K562 (cell line): Measurements from ENCODE around the gene ZBTB20. TPM values are rescaled to one million over a fixed set of nuclear protein-coding genes. Genes with fewer than 3 reads are reported as not detected.

ENCODE experiments used
- ATAC-seq: fragments of 200-7000 bp; cut with Tn5 transposase; 3 replicates; pipeline ENCODE4 v1.9.1; 2020; ENCODE audit warnings: moderate library complexity
- BruUV-seq: library from RNA; stranded (reverse); fragments of 400-500 nt; replicated peaks from 2 replicates; lab custom pipeline; 2021; lab: Mats Ljungman, UMichigan
- CTCF ChIA-PET: fragments of 300-600 bp; formaldehyde crosslinking; extraction: SDS; loops from one replicate; lab custom pipeline; 2021; ENCODE audit warnings: low intra/inter-chr PET ratio; lab: Yijun Ruan, JAX
- POLR2A ChIA-PET: fragments of 300-600, 350-650 bp; sonication (Branson Sonifier 250); formaldehyde crosslinking; extraction: SDS; loops from one replicate; lab custom pipeline; 2021; ENCODE audit warnings: antibody characterized with exemption, inconsistent platforms; lab: Yijun Ruan, JAX
- DNase-seq, 4 experiments: peaks; one replicate each; pipeline versions ENCODE4 v3.0.0 to v3.0.0-alpha.2; 2011 to 2018; ENCODE audit warnings: low spot score in 3 of 4, mixed read lengths in 3 of 4; ENCODE audit errors: extremely low read depth in 1 of 4
- FAIRE-seq: peaks from 2 replicates; lab custom pipeline; 2011; peaks lifted over from hg19 to GRCh38; lab: Jason Lieb, UNC
- H2AFZ ChIP-seq: 2 replicates; pipeline ENCODE4 v1.6.0; 2011; ENCODE audit warnings: low read depth, low read length, control low read depth, inconsistent platforms
- H3K27ac ChIP-seq: fragments of 200-600 bp; 3 replicates; pipeline ENCODE4 v1.8.0; 2011; ENCODE audit warnings: low read depth, mild to moderate bottlenecking, control low read depth, inconsistent platforms, low read length, moderate library complexity, mixed read lengths; ENCODE audit errors: extremely low read depth
- H3K27me3 ChIP-seq, 2 experiments: fragments of 300-600 bp in 1 of 2; 2 replicates in 1 of 2; 3 replicates in 1 of 2; pipeline versions ENCODE4 v1.6.0 to v1.8.0; 2011; ENCODE audit warnings: inconsistent platforms in 2 of 2, low read length in 2 of 2, mild to moderate bottlenecking in 1 of 2, mixed read lengths in 1 of 2, moderate library complexity in 1 of 2; ENCODE audit not compliant: control insufficient read depth in 2 of 2, insufficient read depth in 2 of 2
- H3K36me3 ChIP-seq: fragments of 300-600 bp; 3 replicates; pipeline ENCODE4 v1.8.0; 2011; ENCODE audit warnings: mild to moderate bottlenecking, low read length, inconsistent platforms; ENCODE audit not compliant: control insufficient read depth, insufficient read depth
- H3K4me1 ChIP-seq, 2 experiments: fragments of 200-600 bp in 1 of 2; replicated peaks in 1 of 2; 2 replicates in 1 of 2; 3 replicates in 1 of 2; pipeline versions ENCODE4 v1.5.1 to v1.8.0; 2011; ENCODE audit warnings: inconsistent platforms in 2 of 2, low read length in 2 of 2, mild to moderate bottlenecking in 1 of 2, mixed read lengths in 1 of 2, moderate library complexity in 1 of 2; ENCODE audit not compliant: control insufficient read depth in 2 of 2, insufficient read depth in 2 of 2
- H3K4me2 ChIP-seq: 2 replicates; pipeline ENCODE4 v1.6.1; 2011; ENCODE audit warnings: low read length, control low read depth, inconsistent platforms, mixed read lengths; ENCODE audit not compliant: insufficient read depth
- H3K4me3 ChIP-seq: fragments of 200-600 bp; sonication (generic), shearing (Covaris generic); 2 replicates; pipeline ENCODE4 v1.5.1; 2016; ENCODE audit warnings: control low read depth, inconsistent platforms
- H3K79me2 ChIP-seq: fragments of 200-600 bp; 3 replicates; pipeline ENCODE4 v1.8.0; 2011; ENCODE audit warnings: low read length, inconsistent platforms; ENCODE audit not compliant: control insufficient read depth, insufficient read depth
- H3K9ac ChIP-seq, 2 experiments: 2 replicates each; pipeline versions ENCODE4 v1.6.0 to v1.6.1; 2011; ENCODE audit warnings: low read depth in 2 of 2, low read length in 2 of 2, control low read depth in 1 of 2, inconsistent platforms in 1 of 2, mild to moderate bottlenecking in 1 of 2, mixed read lengths in 1 of 2; ENCODE audit not compliant: insufficient read depth in 1 of 2
- H3K9me1 ChIP-seq: one replicate; pipeline ENCODE4 v1.6.0; 2011; ENCODE audit warnings: inconsistent platforms, mild to moderate bottlenecking, low read length, moderate library complexity; ENCODE audit not compliant: control insufficient read depth, insufficient read depth
- H3K9me3 ChIP-seq: replicated peaks from 2 replicates; pipeline ENCODE4 v1.5.1; 2011; ENCODE audit warnings: low read depth, low read length, inconsistent platforms; ENCODE audit not compliant: control insufficient read depth, insufficient read depth
- H4K20me1 ChIP-seq: replicated peaks from 2 replicates; pipeline ENCODE4 v1.6.1; 2011; ENCODE audit warnings: low read length, inconsistent platforms, mixed read lengths; ENCODE audit not compliant: control insufficient read depth, insufficient read depth
- BRCA1 ChIP-seq, 2 experiments: fragments of 450-650 bp in 1 of 2; sonication (generic) in 1 of 2; formaldehyde crosslinking in 1 of 2; IDR thresholded peaks; 2 replicates each; pipeline versions ENCODE4 v1.5.0 to v1.6.1; 2017 to 2020; ENCODE audit warnings: mild to moderate bottlenecking in 1 of 2, missing genetic modification reagents in 1 of 2
- BRD9 ChIP-seq: fragments of 450-650 bp; IDR thresholded peaks from 2 replicates; pipeline ENCODE4 v1.6.1; 2018; ENCODE audit warnings: low read depth; ENCODE audit not compliant: partially characterized antibody
- CBX8 ChIP-seq: fragments of 200-600 bp; sonication (generic); IDR thresholded peaks from 2 replicates; pipeline ENCODE4 v1.6.1; 2012; ENCODE audit warnings: borderline replicate concordance, mixed run types, low read depth, mild to moderate bottlenecking, moderate library complexity, mixed read lengths, low read length, control low read depth, inconsistent platforms; ENCODE audit not compliant: poor library complexity, severe bottlenecking; ENCODE audit errors: extremely low read depth
- CHD1 ChIP-seq: fragments of 200-600 bp; sonication (generic); IDR thresholded peaks from one replicate; pipeline ENCODE4 v1.6.1; 2012; ENCODE audit warnings: mild to moderate bottlenecking, moderate library complexity, low read length, inconsistent platforms
- HNRNPLL ChIP-seq: fragments of 200-400 bp; formaldehyde crosslinking; IDR thresholded peaks from 2 replicates; pipeline ENCODE4 v1.6.1; 2017; ENCODE audit warnings: low read length, low read depth, mild to moderate bottlenecking; ENCODE audit not compliant: poor library complexity, severe bottlenecking
- IRF2 ChIP-seq: sonication (generic); formaldehyde crosslinking; IDR thresholded peaks from 2 replicates; pipeline ENCODE4 v1.8.1; 2022; ENCODE audit warnings: mild to moderate bottlenecking, missing genetic modification reagents
- MTA2 ChIP-seq: fragments of 450-650 bp; IDR thresholded peaks from 2 replicates; pipeline ENCODE4 v1.6.1; 2016; ENCODE audit warnings: low read depth
- SNIP1 ChIP-seq: fragments of 450-650 bp; IDR thresholded peaks from 2 replicates; pipeline ENCODE4 v1.7.1; 2017; ENCODE audit warnings: low read depth, mild to moderate bottlenecking
- SREBF2 ChIP-seq: sonication (generic); formaldehyde crosslinking; IDR thresholded peaks from 2 replicates; pipeline ENCODE4 v1.4.0; 2020; ENCODE audit warnings: mild to moderate bottlenecking, missing genetic modification reagents
- STAT5B ChIP-seq: fragments of 250-450 bp; sonication (Bioruptor Pico); IDR thresholded peaks from 2 replicates; pipeline ENCODE4 v1.8.0; 2021; ENCODE audit warnings: mild to moderate bottlenecking, inconsistent platforms
- TBP ChIP-seq: optimal IDR thresholded peaks from 2 replicates; pipeline ENCODE3; 2011; ENCODE audit warnings: low read depth, low read length, improper control_type of control experiment
- ZFP1 ChIP-seq: fragments of 450-650 bp; formaldehyde crosslinking; IDR thresholded peaks from 2 replicates; pipeline ENCODE4 v1.4.0; 2020; ENCODE audit warnings: mild to moderate bottlenecking, mixed read lengths
- ZNF124 ChIP-seq: sonication (generic); formaldehyde crosslinking; IDR thresholded peaks from 2 replicates; pipeline ENCODE4 v1.8.1; 2022; ENCODE audit warnings: missing genetic modification reagents
- ZNF165 ChIP-seq: fragments of 250-450 bp; sonication (Bioruptor Pico); IDR thresholded peaks from 2 replicates; pipeline ENCODE4 v1.4.0; 2020; ENCODE audit warnings: borderline replicate concordance
- ZNF408 ChIP-seq: fragments of 250-450 bp; sonication (Bioruptor Pico); IDR thresholded peaks from 2 replicates; pipeline ENCODE4 v1.4.0; 2020; ENCODE audit warnings: low read depth, mild to moderate bottlenecking, moderate library complexity
- ZNF431 ChIP-seq: sonication (generic); formaldehyde crosslinking; IDR thresholded peaks from 2 replicates; pipeline ENCODE4 v1.8.0; 2022; ENCODE audit warnings: mild to moderate bottlenecking, missing genetic modification reagents
- ZNF699 ChIP-seq: fragments of 250-450 bp; sonication (Bioruptor Pico); IDR thresholded peaks from 2 replicates; pipeline ENCODE4 v1.8.0; 2021; ENCODE audit warnings: mild to moderate bottlenecking, moderate library complexity; ENCODE audit not compliant: insufficient replicate concordance
- WGBS: fragments of 100-300 bp; shearing (Covaris generic); methylation state at CpG from one replicate; pipeline ENCODE4 v1.1.6; 2016; ENCODE audit warnings: low coverage, mixed read lengths; ENCODE audit not compliant: insufficient coverage; ENCODE audit errors: missing lambda C conversion rate; 5-methylcytosine and 5-hydroxymethylcytosine counted together
- in situ Hi-C: fragments of 300-500 bp; cut with MboI; formaldehyde crosslinking; loops from 4 replicates; pipeline ENCODE4 v1.15.0; 2018; ENCODE audit warnings: inconsistent platforms, mixed read lengths
- intact Hi-C: fragments of 100-400 bp; cut with micrococcal nuclease; formaldehyde crosslinking; loops from 2 replicates; pipeline ENCODE4 v1.14.2; 2022
- polyA plus RNA-seq, 8 experiments: library from polyadenylated mRNA; depleted of rRNA in 4 of 8; stranded (reverse) in 5 of 8; unstranded in 3 of 8; fragments of >200 nt; fragmentation: Nextera tagmentation in 2 of 8; fragmentation: Illumina TruSeq in 1 of 8; extraction: Ambion mirVana in 2 of 8; extraction: Trizol in 1 of 8; gene quantifications; 2 replicates each; pipeline versions ENCODE4 v1.2.1 to v1.2.3, GENCODE V29; 2011 to 2014; ENCODE audit warnings: inconsistent platforms in 1 of 8, missing spikeins in 1 of 8
- total RNA-seq, 7 experiments: library from RNA; depleted of rRNA in 6 of 7; stranded (reverse); fragments of >200 nt in 6 of 7; fragmentation: Illumina TruSeq in 2 of 7; extraction: Trizol in 2 of 7; gene quantifications; 2 replicates each; pipeline versions ENCODE4 v1.2.1 to v1.2.3, GENCODE V29; 2011 to 2021; ENCODE audit warnings: low replicate concordance in 1 of 7
- TF ChIP-seq, protein P1 (sequence below): sonication (generic); formaldehyde crosslinking; IDR thresholded peaks from 2 replicates; pipeline ENCODE4 v1.8.0; 2022; ENCODE audit warnings: mild to moderate bottlenecking, missing genetic modification reagents, borderline replicate concordance
- TF ChIP-seq, protein P2 (sequence below): fragments of 250-450 bp; sonication (Bioruptor Pico); IDR thresholded peaks from 2 replicates; pipeline ENCODE4 v1.9.0; 2021; ENCODE audit warnings: mild to moderate bottlenecking

ZBTB20 gene
- total and polyA plus RNA-seq, 9 of the 15 experiments (the other 6 are each of a cell fraction or from before 2014, with no cell fraction given) = 0.17 to 1.7 (median 0.45) TPM

DNA sequence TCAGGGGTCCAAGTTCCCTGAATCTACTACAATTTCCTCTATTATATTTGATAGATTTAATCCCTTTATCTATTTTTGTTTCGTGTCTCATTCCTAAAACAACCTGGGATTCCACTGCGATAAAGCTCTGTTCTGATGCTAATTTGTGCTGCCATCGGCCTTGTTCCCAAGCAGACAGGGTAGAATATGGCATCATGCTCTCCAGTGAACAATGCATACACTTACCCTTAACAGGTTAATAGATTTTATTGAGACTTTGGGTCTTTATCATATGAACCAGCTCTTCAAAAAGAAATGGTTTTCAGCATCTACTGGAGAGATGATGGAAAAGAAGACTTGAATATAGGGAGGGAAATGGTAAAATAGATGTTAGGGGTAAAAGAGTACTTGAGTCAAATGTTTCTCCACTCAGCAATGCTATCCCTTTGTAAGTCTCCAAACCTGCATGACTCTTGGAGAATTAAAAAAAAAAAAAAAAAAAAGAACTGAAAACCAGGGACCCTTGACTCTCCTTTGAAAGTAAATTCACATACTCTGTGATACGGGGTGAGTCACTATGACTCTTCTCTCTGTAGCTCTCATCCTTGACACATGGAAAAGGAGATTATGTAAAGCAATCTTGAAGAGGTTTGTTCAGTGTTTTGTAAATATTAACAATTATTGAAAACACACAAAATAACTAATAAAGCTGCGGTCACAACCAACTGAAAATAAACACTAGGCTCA lies 268.8 kb downstream of the ZBTB20 start:
- in situ Hi-C loops (no loop called here), intact Hi-C loops (no loop called here)
- WGBS = 16% methylated on average over 5 of the region's 5 CpGs
- H4K20me1 ChIP-seq = no peaks in the 10 kb centered on the region
- CTCF ChIA-PET = no interaction called here
- no peak for DNase-seq
- FAIRE-seq = no peak
- H3K9me3 ChIP-seq = no peaks in the 10 kb centered on the region
- no peak overlapping the region for H3K9ac ChIP-seq
- H3K9me1 ChIP-seq = no peaks in the 10 kb centered on the region
- no peaks in the 10 kb centered on the region for H3K79me2 ChIP-seq
- no peak overlapping the region for H3K4me3 ChIP-seq
- no peak for ATAC-seq
- H3K36me3 ChIP-seq = no peaks in the 10 kb centered on the region
- no peak overlapping the region for H3K4me2 ChIP-seq
- no peak overlapping the region for H3K27ac ChIP-seq
- no peaks in the 10 kb centered on the region for H3K27me3 ChIP-seq
- BruUV-seq = no TSS peak
- H2AFZ ChIP-seq = no peak overlapping the region
- H3K4me1 ChIP-seq = no peaks in the 10 kb centered on the region
- POLR2A ChIA-PET = no interaction called here
- TF ChIP-seq ZNF165 (CRISPR knock-in tag) = no peak
- TF ChIP-seq ZNF699 (CRISPR knock-in tag) = no peak
- TF ChIP-seq, protein P1, sequence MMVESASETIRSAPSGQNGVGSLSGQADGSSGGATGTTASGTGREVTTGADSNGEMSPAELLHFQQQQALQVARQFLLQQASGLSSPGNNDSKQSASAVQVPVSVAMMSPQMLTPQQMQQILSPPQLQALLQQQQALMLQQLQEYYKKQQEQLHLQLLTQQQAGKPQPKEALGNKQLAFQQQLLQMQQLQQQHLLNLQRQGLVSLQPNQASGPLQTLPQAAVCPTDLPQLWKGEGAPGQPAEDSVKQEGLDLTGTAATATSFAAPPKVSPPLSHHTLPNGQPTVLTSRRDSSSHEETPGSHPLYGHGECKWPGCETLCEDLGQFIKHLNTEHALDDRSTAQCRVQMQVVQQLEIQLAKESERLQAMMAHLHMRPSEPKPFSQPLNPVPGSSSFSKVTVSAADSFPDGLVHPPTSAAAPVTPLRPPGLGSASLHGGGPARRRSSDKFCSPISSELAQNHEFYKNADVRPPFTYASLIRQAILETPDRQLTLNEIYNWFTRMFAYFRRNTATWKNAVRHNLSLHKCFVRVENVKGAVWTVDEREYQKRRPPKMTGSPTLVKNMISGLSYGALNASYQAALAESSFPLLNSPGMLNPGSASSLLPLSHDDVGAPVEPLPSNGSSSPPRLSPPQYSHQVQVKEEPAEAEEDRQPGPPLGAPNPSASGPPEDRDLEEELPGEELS (CRISPR knock-in tag) = no peak
- TF ChIP-seq HNRNPLL = no peak
- TF ChIP-seq TBP = no peak
- TF ChIP-seq IRF2 (CRISPR knock-in tag) = no peak
- no peak for TF ChIP-seq CHD1
- no peak for TF ChIP-seq BRCA1 (IDR thresholded peaks at IDR 0.05)
- no peak for TF ChIP-seq BRCA1 (CRISPR knock-in tag; IDR thresholded peaks at IDR 0.05)
- no peak for TF ChIP-seq MTA2
- TF ChIP-seq ZNF431 (CRISPR knock-in tag) = no peak
- no peak for TF ChIP-seq ZNF124 (CRISPR knock-in tag)
- TF ChIP-seq ZNF408 (CRISPR knock-in tag) = no peak
- no peak for TF ChIP-seq CBX8
- no peak for TF ChIP-seq ZFP1 (CRISPR knock-in tag)
- no peak for TF ChIP-seq STAT5B (CRISPR knock-in tag)
- no peak for TF ChIP-seq BRD9
- TF ChIP-seq, protein P2, sequence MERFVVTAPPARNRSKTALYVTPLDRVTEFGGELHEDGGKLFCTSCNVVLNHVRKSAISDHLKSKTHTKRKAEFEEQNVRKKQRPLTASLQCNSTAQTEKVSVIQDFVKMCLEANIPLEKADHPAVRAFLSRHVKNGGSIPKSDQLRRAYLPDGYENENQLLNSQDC (CRISPR knock-in tag) = no peak
- TF ChIP-seq SREBF2 (CRISPR knock-in tag) = no peak
- no peak for TF ChIP-seq SNIP1
